Urinary bladder (tissue), 4 donors: ENCODE data around the gene TPSD1. TPM values are rescaled to one million over a fixed set of nuclear protein-coding genes. Genes with fewer than 3 reads are reported as not detected.
"Not testable (repeated sequence)": the region's sequence is repeated elsewhere in the genome, so short reads cannot be mapped to it uniquely, and the experiment has no call there.

Source experiments
- DNase-seq: peaks from one replicate; pipeline ENCODE4 v3.0.0-alpha.2; 2015; ENCODE audit errors: extremely low spot score
- H3K27ac ChIP-seq: one replicate; pipeline ENCODE4 v1.5.1; 2013; ENCODE audit warnings: low read depth, mild to moderate bottlenecking, moderate library complexity
- H3K36me3 ChIP-seq: one replicate; pipeline ENCODE4 v1.6.1; 2013; ENCODE audit warnings: mild to moderate bottlenecking, moderate library complexity; ENCODE audit not compliant: insufficient read depth
- H3K4me1 ChIP-seq: one replicate; pipeline ENCODE4 v1.6.1; 2013; ENCODE audit warnings: mild to moderate bottlenecking, moderate library complexity; ENCODE audit not compliant: insufficient read depth
- H3K4me3 ChIP-seq: one replicate; pipeline ENCODE4 v1.5.1; 2013; ENCODE audit warnings: low read depth, low read length
- WGBS: extraction: QIAGEN DNeasy Blood & Tissue Kit; methylation state at CpG from one replicate; pipeline ENCODE4 v1.1.7; 2013; 5-methylcytosine and 5-hydroxymethylcytosine counted together
- polyA plus RNA-seq: library from polyadenylated mRNA; stranded (reverse); fragments of 200-250 nt; gene quantifications from one replicate; pipeline ENCODE4 v1.2.3, GENCODE V29; 2013
- total RNA-seq: library from RNA; depleted of rRNA; stranded (reverse); fragments of >200 nt; gene quantifications from one replicate; pipeline ENCODE4 v1.2.3, GENCODE V29; 2014
- donor health status: healthy with polysubstance abuse.
- donor health status: healthy.

TPSD1 gene
- total and polyA plus RNA-seq, 2 donors: 1.1 to 2.1 TPM

- DNase-seq, H3K4me3 ChIP-seq, H3K36me3 ChIP-seq, H3K27ac ChIP-seq, H3K4me1 ChIP-seq: not testable (repeated sequence)
- 38% methylated on average over 24 of the region's 24 CpGs for whole genome bisulfite sequencing
Observed at GRCh38 chr16:1225728-1226311, 30.0 kb upstream of the TPSD1 start.

- not testable (repeated sequence) for H3K4me1 ChIP-seq, H3K36me3 ChIP-seq, DNase-seq, H3K4me3 ChIP-seq, H3K27ac ChIP-seq
- WGBS: 38% methylated on average over 14 of the region's 14 CpGs
Observed at GRCh38 chr16:1226692-1227091, 29.2 kb upstream of the TPSD1 start.

- not testable (repeated sequence) for H3K27ac ChIP-seq, H3K4me1 ChIP-seq, H3K4me3 ChIP-seq, H3K36me3 ChIP-seq, DNase-seq
- WGBS: 60% methylated on average over 7 of the region's 7 CpGs
Observed at GRCh38 chr16:1228227-1228626, 27.6 kb upstream of the TPSD1 start.

GRCh38 chr16:1229476-1229875 lies 26.4 kb upstream of the TPSD1 start:
- DNase-seq, H3K36me3 ChIP-seq, H3K27ac ChIP-seq, H3K4me3 ChIP-seq, H3K4me1 ChIP-seq: not testable (repeated sequence)
- 73% methylated on average over 10 of the region's 13 CpGs for WGBS

- H3K36me3 ChIP-seq, H3K4me1 ChIP-seq, H3K4me3 ChIP-seq, H3K27ac ChIP-seq, DNase-seq: not testable (repeated sequence)
- 75% methylated on average over 3 of the region's 11 CpGs for WGBS
Observed at GRCh38 chr16:1230084-1230470, 25.8 kb upstream of the TPSD1 start, which contains the start of gene TPSB2. TPSB2 (minus strand) TSS chr16:1230184; CDS start chr16:1229951, 233 bp downstream.

GRCh38 chr16:1230471-1231212 lies 25.2 kb upstream of the TPSD1 start:
- DNase-seq: not testable (repeated sequence)
- WGBS: 83% methylated on average over 17 of the region's 17 CpGs

GRCh38 chr16:1231301-1231700 lies 24.6 kb upstream of the TPSD1 start:
- DNase-seq, H3K27ac ChIP-seq, H3K36me3 ChIP-seq, H3K4me1 ChIP-seq, H3K4me3 ChIP-seq: not testable (repeated sequence)
- 89% methylated on average over 7 of the region's 7 CpGs for WGBS

More at GRCh38 chr16:1230471-1231212, 25.2 kb upstream of the TPSD1 start:
- H3K4me3 ChIP-seq, H3K27ac ChIP-seq, H3K36me3 ChIP-seq, H3K4me1 ChIP-seq: not testable (repeated sequence)

- WGBS: no CpG with 5 or more reads among the region's 47 CpGs
- DNase-seq: not testable (repeated sequence)
Observed at GRCh38 chr16:1232049-1232748, 23.7 kb upstream of the TPSD1 start.

GRCh38 chr16:1236659-1237058 lies 19.2 kb upstream of the TPSD1 start:
- H3K4me1 ChIP-seq, H3K36me3 ChIP-seq, H3K4me3 ChIP-seq, DNase-seq, H3K27ac ChIP-seq: not testable (repeated sequence)
- no CpG with 5 or more reads among the region's 29 CpGs for WGBS

More at GRCh38 chr16:1232049-1232748, 23.7 kb upstream of the TPSD1 start:
- H3K4me1 ChIP-seq, H3K4me3 ChIP-seq, H3K27ac ChIP-seq, H3K36me3 ChIP-seq: not testable (repeated sequence)

GRCh38 chr16:1237990-1238389 lies 17.9 kb upstream of the TPSD1 start:
- no peaks in the 10 kb centered on the region for H3K4me1 ChIP-seq
- no peak overlapping the region for H3K27ac ChIP-seq
- no peak for DNase-seq
- 82% methylated on average over 9 of the region's 9 CpGs for WGBS
- no peaks in the 10 kb centered on the region for H3K36me3 ChIP-seq
- H3K4me3 ChIP-seq: no peak overlapping the region

GRCh38 chr16:1238909-1239308 lies 17.0 kb upstream of the TPSD1 start:
- H3K4me3 ChIP-seq, H3K36me3 ChIP-seq, H3K27ac ChIP-seq, DNase-seq, H3K4me1 ChIP-seq: not testable (repeated sequence)
- WGBS: 66% methylated on average over 19 of the region's 23 CpGs

- WGBS: 87% methylated on average over 9 of the region's 9 CpGs
Observed at GRCh38 chr16:1239575-1239974, 16.3 kb upstream of the TPSD1 start.

GRCh38 chr16:1240436-1240835 lies 15.4 kb upstream of the TPSD1 start, which contains the start of gene TPSAB1:
TPSAB1 (plus strand) TSS chr16:1240705; CDS start chr16:1240939, 234 bp downstream.
- not testable (repeated sequence) for H3K36me3 ChIP-seq, H3K4me1 ChIP-seq, DNase-seq, H3K4me3 ChIP-seq, H3K27ac ChIP-seq
- 55% methylated on average over 8 of the region's 12 CpGs for WGBS

More at GRCh38 chr16:1239575-1239974, 16.3 kb upstream of the TPSD1 start:
- not testable (repeated sequence) for H3K4me3 ChIP-seq, H3K36me3 ChIP-seq, DNase-seq, H3K4me1 ChIP-seq, H3K27ac ChIP-seq

- not testable (repeated sequence) for H3K36me3 ChIP-seq, H3K27ac ChIP-seq, H3K4me3 ChIP-seq, DNase-seq, H3K4me1 ChIP-seq
- WGBS: 85% methylated on average over 11 of the region's 15 CpGs
Observed at GRCh38 chr16:1241081-1241480, 14.8 kb upstream of the TPSD1 start.
